Testis (tissue), 2 donors: ENCODE measurements around the gene SERPINB12.

Experiments used
- POLR2A ChIP-seq: fragments of 450-650 bp; IDR thresholded peaks from one replicate; pipeline ENCODE4 v1.6.1; 2017; ENCODE audit warnings: antibody characterized with exemption, mild to moderate bottlenecking, moderate library complexity
- TF ChIP-seq, protein P1 (sequence below), 3 experiments: fragments of 450-650 bp in 2 of 3; fragments of 200-600 bp in 1 of 3; sonication (generic) in 1 of 3; IDR thresholded peaks; one replicate each; pipeline ENCODE4 v1.5.1; 2016 to 2019; ENCODE audit warnings: antibody characterized with exemption in 3 of 3, mild to moderate bottlenecking in 2 of 3, moderate library complexity in 1 of 3

DNA sequence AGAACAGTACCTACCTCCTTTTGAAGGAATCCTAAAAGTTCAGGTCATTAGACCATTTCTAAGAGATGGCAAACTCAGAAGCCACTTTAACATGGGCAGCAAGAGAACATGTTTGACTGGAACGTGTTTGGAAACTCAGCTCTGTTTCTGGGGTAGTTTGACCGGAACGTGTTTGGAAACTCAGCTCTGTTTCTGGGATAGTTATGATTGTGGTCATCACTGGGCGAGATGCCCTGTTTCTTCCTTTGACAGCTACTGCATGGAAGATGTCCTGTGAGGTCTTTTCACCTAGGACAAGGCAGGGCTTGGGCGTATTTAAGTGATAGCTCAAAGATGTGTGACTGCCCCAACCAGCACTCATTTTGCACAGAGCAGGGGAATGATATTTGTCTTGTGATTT, 25.1 kb downstream of the SERPINB12 start:
- TF ChIP-seq, protein P1, sequence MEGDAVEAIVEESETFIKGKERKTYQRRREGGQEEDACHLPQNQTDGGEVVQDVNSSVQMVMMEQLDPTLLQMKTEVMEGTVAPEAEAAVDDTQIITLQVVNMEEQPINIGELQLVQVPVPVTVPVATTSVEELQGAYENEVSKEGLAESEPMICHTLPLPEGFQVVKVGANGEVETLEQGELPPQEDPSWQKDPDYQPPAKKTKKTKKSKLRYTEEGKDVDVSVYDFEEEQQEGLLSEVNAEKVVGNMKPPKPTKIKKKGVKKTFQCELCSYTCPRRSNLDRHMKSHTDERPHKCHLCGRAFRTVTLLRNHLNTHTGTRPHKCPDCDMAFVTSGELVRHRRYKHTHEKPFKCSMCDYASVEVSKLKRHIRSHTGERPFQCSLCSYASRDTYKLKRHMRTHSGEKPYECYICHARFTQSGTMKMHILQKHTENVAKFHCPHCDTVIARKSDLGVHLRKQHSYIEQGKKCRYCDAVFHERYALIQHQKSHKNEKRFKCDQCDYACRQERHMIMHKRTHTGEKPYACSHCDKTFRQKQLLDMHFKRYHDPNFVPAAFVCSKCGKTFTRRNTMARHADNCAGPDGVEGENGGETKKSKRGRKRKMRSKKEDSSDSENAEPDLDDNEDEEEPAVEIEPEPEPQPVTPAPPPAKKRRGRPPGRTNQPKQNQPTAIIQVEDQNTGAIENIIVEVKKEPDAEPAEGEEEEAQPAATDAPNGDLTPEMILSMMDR (IDR thresholded peaks at IDR 0.05) = no peak
- no peak for TF ChIP-seq POLR2A
